GM21515 (cell line): Measurements from ENCODE around the gene OR10P1.
"Not testable (repeated sequence)": the region's sequence is repeated elsewhere in the genome, so short reads cannot be mapped to it uniquely, and the experiment has no call there.

ENCODE experiments used
- ATAC-seq: cut with Tn5 transposase; IDR thresholded peaks from one replicate; pipeline ENCODE4 v1.9.1; 2021; ENCODE audit not compliant: unreplicated experiment

OR10P1 gene

GRCh38 chr12:55636853-55637252 is at the start of gene OR10P1:
Gene OR10P1, plus strand, starts transcription at chr12:55636892. Its CDS starts 0 bp downstream, at chr12:55636892.
- no peak for ATAC-seq

- ATAC-seq = not testable (repeated sequence)
Measured at GRCh38 chr12:55590152-55590551, 46.5 kb upstream of the OR10P1 start.

- no peak for ATAC-seq
Measured at GRCh38 chr12:55607821-55608594, 28.7 kb upstream of the OR10P1 start.

GRCh38 chr12:55610598-55610997 is 26.1 kb upstream of the OR10P1 start:
- no peak for ATAC-seq

GRCh38 chr12:55612646-55613045 is 24.0 kb upstream of the OR10P1 start:
- no peak for ATAC-seq

GRCh38 chr12:55614764-55615163 is 21.9 kb upstream of the OR10P1 start:
- ATAC-seq = no peak

GRCh38 chr12:55619354-55620138 is 17.1 kb upstream of the OR10P1 start:
- ATAC-seq = peak; percentile 89

- ATAC-seq = no peak
Measured at GRCh38 chr12:55624056-55624455, 12.6 kb upstream of the OR10P1 start.

- no peak for ATAC-seq
Measured at GRCh38 chr12:55626154-55626553, 10.5 kb upstream of the OR10P1 start.

GRCh38 chr12:55629058-55629841 is 7.4 kb upstream of the OR10P1 start:
- ATAC-seq = no peak

- no peak for ATAC-seq
Measured at GRCh38 chr12:55631056-55631455, 5.6 kb upstream of the OR10P1 start.

- no peak for ATAC-seq
Measured at GRCh38 chr12:55631733-55632132, 5.0 kb upstream of the OR10P1 start.

GRCh38 chr12:55633151-55633550 is 3.5 kb upstream of the OR10P1 start:
- ATAC-seq = no peak

- ATAC-seq = no peak
Measured at GRCh38 chr12:55636116-55636655, 506 bp upstream of the OR10P1 start.

- ATAC-seq = no peak
Measured at GRCh38 chr12:55637467-55637866, 775 bp downstream of the OR10P1 start.

- no peak for ATAC-seq
Measured at GRCh38 chr12:55641595-55641994, 4.9 kb downstream of the OR10P1 start.

- no peak for ATAC-seq
Measured at GRCh38 chr12:55642267-55642666, 5.6 kb downstream of the OR10P1 start.

- ATAC-seq = no peak
Measured at GRCh38 chr12:55642669-55643068, 6.0 kb downstream of the OR10P1 start.

- ATAC-seq = no peak
Measured at GRCh38 chr12:55644591-55644990, 7.9 kb downstream of the OR10P1 start.

- no peak for ATAC-seq
Measured at GRCh38 chr12:55647027-55647426, 10.3 kb downstream of the OR10P1 start.

GRCh38 chr12:55650620-55651298 is 14.1 kb downstream of the OR10P1 start:
- not testable (repeated sequence) for ATAC-seq
